Gastrocnemius medialis (tissue), 4 donors: ENCODE results near the gene C19orf38. TPM values are rescaled to one million over a fixed set of nuclear protein-coding genes. Genes with fewer than 3 reads are reported as not detected.

ENCODE experiments used
- ATAC-seq, 2 donors: fragments of 150-250 bp; one replicate each; pipeline ENCODE4 v1.9.1; 2016
- DNase-seq, 2 donors: peaks; one replicate each; pipeline ENCODE4 v3.0.0-alpha.2; 2019
- H3K27ac ChIP-seq, 4 donors: fragments of 200-600 bp; sonication (generic); 1 replicate in 1 of 4; 2 replicates in 3 of 4; pipeline ENCODE4 v1.5.1; 2016 to 2018; ENCODE audit warnings: mild to moderate bottlenecking in 2 of 4, moderate library complexity in 1 of 4
- H3K27me3 ChIP-seq, 3 donors: fragments of 200-600 bp; sonication (generic) in 2 of 3; 1 replicate in 1 of 3; 2 replicates in 2 of 3; pipeline versions ENCODE4 v1.5.1 to v1.6.0; 2016 to 2019; ENCODE audit warnings: mild to moderate bottlenecking in 1 of 3, moderate library complexity in 1 of 3
- H3K36me3 ChIP-seq, 2 donors: fragments of 200-600 bp; sonication (generic) in 1 of 2; one replicate each; pipeline ENCODE4 v1.5.1; 2017 to 2018
- H3K4me1 ChIP-seq, 2 donors: fragments of 200-600 bp; sonication (generic) in 1 of 2; one replicate each; pipeline ENCODE4 v1.5.1; 2016 to 2017; ENCODE audit warnings: mild to moderate bottlenecking in 2 of 2
- H3K4me3 ChIP-seq, 4 donors: fragments of 200-600 bp; sonication (generic) in 3 of 4; 1 replicate in 1 of 4; 2 replicates in 3 of 4; pipeline ENCODE4 v1.5.1; 2016 to 2019; ENCODE audit warnings: mild to moderate bottlenecking in 2 of 4
- H3K9me3 ChIP-seq, 3 donors: fragments of 200-600 bp; sonication (generic) in 2 of 3; 1 replicate in 1 of 3; 2 replicates in 2 of 3; pipeline ENCODE4 v1.5.1; 2016 to 2019
- POLR2A ChIP-seq, 2 donors: fragments of 450-650 bp; IDR thresholded peaks; one replicate each; pipeline ENCODE4 v1.6.1; 2017; ENCODE audit warnings: antibody characterized with exemption in 2 of 2, mild to moderate bottlenecking in 2 of 2, moderate library complexity in 2 of 2
- in situ Hi-C, 4 donors: fragments of 200-750 bp; cut with MboI; loops; one replicate each; pipeline versions ENCODE4 v1.15.0 to v1.8.0; 2017; ENCODE audit warnings: low sequenced_read_pairs in 4 of 4
- intact Hi-C: fragments of 100-400 bp; cut with DNase I; formaldehyde crosslinking; loops from one replicate; pipeline ENCODE4 v1.15.1; 2023; ENCODE audit warnings: low total_unique reads
- total RNA-seq, 4 donors: library from RNA; depleted of rRNA; stranded (reverse); fragments of >200 nt; gene quantifications; one replicate each; pipeline versions ENCODE4 v1.1.0 to v1.2.3, GENCODE V29; 2016
- TF ChIP-seq, protein P1 (sequence below), 5 experiments: fragments of 450-650 bp in 3 of 5; fragments of 200-600 bp in 2 of 5; sonication (generic) in 2 of 5; IDR thresholded peaks in 4 of 5; conservative IDR thresholded peaks in 1 of 5; 1 replicate in 4 of 5; 2 replicates in 1 of 5; pipeline ENCODE4 v1.5.1; 2016 to 2019; ENCODE audit warnings: antibody characterized with exemption in 5 of 5, mild to moderate bottlenecking in 3 of 5, moderate library complexity in 3 of 5

Gene C19orf38
- total RNA-seq, 4 donors from 2014 or later: 1.4 to 3.9 (median 1.9) TPM

DNA sequence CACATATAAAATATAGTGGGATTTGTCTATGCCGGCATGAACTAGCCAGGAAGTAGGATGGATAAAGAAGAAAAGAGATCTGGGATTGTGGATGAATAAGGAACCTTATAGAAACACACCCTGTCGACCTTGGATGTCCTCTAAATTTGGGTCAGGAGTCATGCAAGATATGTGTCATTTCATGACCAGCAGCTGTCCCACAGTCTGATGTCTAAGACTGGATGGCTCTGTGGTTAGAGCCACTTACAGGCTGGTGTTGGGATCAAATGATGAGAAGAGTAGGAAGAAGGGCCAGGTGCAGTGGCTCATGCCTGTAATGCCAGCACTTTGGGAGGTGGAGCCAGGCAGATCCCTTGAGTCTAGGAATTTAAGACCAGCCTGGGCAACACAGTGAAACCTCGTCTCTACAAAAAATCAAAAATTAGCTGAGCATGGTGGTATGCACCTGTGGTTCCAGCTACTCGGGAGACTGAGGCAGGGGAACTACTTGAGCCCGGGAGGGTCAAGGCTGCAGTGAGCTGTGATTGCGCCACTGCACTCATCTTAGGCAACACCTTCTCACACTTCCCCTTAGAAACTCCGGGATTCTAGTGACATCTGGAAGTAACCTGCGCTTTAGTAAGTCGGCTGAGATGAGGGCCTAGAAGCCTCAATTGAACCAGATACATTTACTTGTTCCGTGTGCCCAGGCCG is 43.0 kb upstream of the C19orf38 start:
- H3K9me3 ChIP-seq: no peaks in the 10 kb centered on the region
- no peaks in the 10 kb centered on the region for H3K4me1 ChIP-seq
- in situ Hi-C loops (no loop called here), intact Hi-C loops (no loop called here)
- H3K4me3 ChIP-seq: no peak overlapping the region
- TF ChIP-seq POLR2A (IDR thresholded peaks at IDR 0.05): no peak
- TF ChIP-seq, protein P1, sequence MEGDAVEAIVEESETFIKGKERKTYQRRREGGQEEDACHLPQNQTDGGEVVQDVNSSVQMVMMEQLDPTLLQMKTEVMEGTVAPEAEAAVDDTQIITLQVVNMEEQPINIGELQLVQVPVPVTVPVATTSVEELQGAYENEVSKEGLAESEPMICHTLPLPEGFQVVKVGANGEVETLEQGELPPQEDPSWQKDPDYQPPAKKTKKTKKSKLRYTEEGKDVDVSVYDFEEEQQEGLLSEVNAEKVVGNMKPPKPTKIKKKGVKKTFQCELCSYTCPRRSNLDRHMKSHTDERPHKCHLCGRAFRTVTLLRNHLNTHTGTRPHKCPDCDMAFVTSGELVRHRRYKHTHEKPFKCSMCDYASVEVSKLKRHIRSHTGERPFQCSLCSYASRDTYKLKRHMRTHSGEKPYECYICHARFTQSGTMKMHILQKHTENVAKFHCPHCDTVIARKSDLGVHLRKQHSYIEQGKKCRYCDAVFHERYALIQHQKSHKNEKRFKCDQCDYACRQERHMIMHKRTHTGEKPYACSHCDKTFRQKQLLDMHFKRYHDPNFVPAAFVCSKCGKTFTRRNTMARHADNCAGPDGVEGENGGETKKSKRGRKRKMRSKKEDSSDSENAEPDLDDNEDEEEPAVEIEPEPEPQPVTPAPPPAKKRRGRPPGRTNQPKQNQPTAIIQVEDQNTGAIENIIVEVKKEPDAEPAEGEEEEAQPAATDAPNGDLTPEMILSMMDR (IDR thresholded peaks at IDR 0.05 in 4 of 5, conservative IDR thresholded peaks at IDR 0.05 in 1 of 5): no peak
- DNase-seq (no peak), ATAC-seq (no peak)
- no peak overlapping the region for H3K27ac ChIP-seq
- no peaks in the 10 kb centered on the region for H3K27me3 ChIP-seq
- peaks cover 0 to 78% of the 10 kb centered on the region in 2 donors for H3K36me3 ChIP-seq

DNA sequence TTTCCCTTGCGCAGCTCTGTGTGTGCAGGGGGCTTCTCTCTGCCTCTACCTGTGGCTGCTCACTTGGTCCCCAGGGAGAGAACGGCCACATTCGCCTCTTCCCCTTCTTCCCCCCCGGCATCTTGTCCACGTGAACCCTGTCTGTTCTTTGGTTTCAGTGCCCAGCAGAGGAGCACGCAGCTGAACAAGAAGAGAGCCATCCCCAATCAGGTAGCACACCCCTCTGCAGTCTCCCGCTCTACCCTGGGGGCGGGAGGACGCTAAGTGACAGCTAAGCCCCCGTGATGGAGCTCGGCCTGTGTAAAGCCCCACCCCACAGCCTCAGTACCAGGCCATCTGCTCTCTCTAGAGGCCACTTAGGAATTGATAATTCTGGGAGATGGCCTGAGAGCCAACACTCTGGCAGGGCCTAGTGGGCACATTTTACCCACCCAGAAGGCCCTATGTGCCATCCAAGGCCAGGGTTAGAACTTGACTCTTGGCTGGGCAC is 42.4 kb upstream of the C19orf38 start:
- intact Hi-C loops (no loop called here), in situ Hi-C loops (no loop called here)
- DNase-seq (no peak), ATAC-seq (no peak)
- Histone ChIP-seq H3K36me3 (peaks cover 0 to 78% of the 10 kb centered on the region in 2 donors), H3K27me3 (no peaks in the 10 kb centered on the region), H3K4me1 (no peaks in the 10 kb centered on the region), H3K27ac (no peak overlapping the region), H3K4me3 (no peak overlapping the region), H3K9me3 (no peaks in the 10 kb centered on the region)
- TF ChIP-seq, protein P1 (IDR thresholded peaks at IDR 0.05 in 4 of 5, conservative IDR thresholded peaks at IDR 0.05 in 1 of 5): no peak
- TF ChIP-seq POLR2A (IDR thresholded peaks at IDR 0.05): no peak

DNA sequence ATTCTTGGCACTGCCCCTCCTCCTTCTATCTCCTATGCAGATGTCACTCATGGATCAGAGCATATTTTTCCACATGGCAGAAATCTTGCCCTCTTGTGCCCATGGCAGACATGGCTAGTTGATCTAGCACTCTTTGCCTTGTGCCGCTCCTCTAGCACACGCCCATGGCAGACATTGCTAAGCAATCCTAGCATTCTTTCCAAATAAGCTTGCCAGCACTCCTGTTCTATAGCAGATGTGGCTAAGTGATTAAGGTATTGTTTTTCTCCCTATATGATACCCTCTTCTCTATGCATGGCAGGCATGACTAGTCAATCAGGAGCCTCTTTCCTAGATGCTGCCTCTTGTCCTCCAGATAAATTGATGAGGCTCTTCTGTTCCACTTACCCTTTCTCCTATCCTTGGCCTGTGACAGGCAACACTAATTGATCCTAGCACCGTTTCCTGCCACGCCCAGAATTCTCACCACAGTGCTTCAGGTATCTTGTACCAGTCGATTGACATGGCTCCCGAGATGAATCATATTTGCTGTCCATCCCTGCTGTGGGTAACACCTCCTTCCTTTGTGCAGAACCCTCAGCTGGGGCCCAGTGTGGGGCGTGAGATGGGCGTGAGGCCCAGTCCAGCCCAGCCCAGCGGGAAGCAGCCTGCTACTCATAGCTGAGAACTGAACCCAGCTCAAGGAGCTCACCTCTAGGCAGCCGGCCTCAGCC is 39.1 kb upstream of the C19orf38 start:
- H3K36me3 ChIP-seq: peaks cover 0 to 75% of the 10 kb centered on the region in 2 donors
- H3K27me3 ChIP-seq: no peaks in the 10 kb centered on the region
- intact Hi-C loops (no loop called here), in situ Hi-C loops (no loop called here)
- DNase-seq (no peak), ATAC-seq (no peak)
- no peaks in the 10 kb centered on the region for H3K9me3 ChIP-seq
- no peak overlapping the region for H3K4me3 ChIP-seq
- H3K27ac ChIP-seq: no peak overlapping the region
- no peaks in the 10 kb centered on the region for H3K4me1 ChIP-seq
- TF ChIP-seq, protein P1 (IDR thresholded peaks at IDR 0.05 in 4 of 5, conservative IDR thresholded peaks at IDR 0.05 in 1 of 5): no peak
- no peak for TF ChIP-seq POLR2A (IDR thresholded peaks at IDR 0.05)

DNA sequence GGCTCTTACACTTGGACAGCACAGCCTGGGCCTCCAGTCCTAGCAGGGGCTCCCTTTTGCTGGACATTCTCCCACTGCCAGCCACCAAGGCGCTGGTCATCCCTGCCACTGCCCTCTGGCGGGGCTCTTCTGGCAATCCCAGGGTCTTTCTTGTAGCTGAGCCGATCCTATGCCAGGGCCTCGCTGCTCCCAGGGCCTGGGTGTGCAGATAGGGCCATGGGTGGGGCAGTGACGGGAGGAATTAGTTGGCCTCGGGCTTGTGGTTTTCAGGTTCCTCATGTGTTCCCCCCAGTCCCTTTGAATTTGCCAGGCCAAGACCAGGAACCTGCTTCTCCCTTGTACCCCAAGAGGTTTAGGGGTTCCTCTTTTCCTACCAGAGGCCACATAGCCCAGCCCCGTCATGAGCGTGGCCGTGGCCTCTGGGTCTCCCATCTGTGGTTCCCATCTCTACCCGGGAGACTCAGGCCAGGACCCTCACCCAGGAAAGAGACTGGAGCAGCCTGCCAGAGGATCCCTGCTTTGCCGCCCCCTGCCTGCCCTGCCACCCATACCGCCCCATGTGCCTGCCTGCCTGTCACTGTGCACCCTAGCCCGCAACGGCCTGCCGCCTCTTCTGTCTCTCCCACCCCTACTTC is 38.4 kb upstream of the C19orf38 start:
- no peak for DNase-seq
- H3K36me3 ChIP-seq: peaks cover 0 to 72% of the 10 kb centered on the region in 2 donors
- intact Hi-C loops: no loop called here
- H3K4me3 ChIP-seq: no peak overlapping the region
- H3K9me3 ChIP-seq: no peaks in the 10 kb centered on the region
- no peaks in the 10 kb centered on the region for H3K4me1 ChIP-seq
- TF ChIP-seq, protein P1 (IDR thresholded peaks at IDR 0.05 in 4 of 5, conservative IDR thresholded peaks at IDR 0.05 in 1 of 5): no peak
- no peak for TF ChIP-seq POLR2A (IDR thresholded peaks at IDR 0.05)
- H3K27ac ChIP-seq: no peak overlapping the region
- no peak for ATAC-seq
- in situ Hi-C loops: no loop called here
- H3K27me3 ChIP-seq: no peaks in the 10 kb centered on the region
